Muscle layer of duodenum (tissue), 2 donors: ENCODE data around the gene PRLR.
"Not testable (repeated sequence)": the region's sequence is repeated elsewhere in the genome, so short reads cannot be mapped to it uniquely, and the experiment has no call there.

Source experiments
- H3K27ac ChIP-seq: one replicate; pipeline ENCODE4 v1.7.0; 2013; ENCODE audit warnings: mild to moderate bottlenecking, low read length
- H3K27me3 ChIP-seq: one replicate; pipeline ENCODE4 v1.7.0; 2013; ENCODE audit warnings: low read depth, mild to moderate bottlenecking, control low read depth, low read length
- H3K36me3 ChIP-seq, 2 donors: one replicate each; pipeline ENCODE4 v1.7.0; 2013; ENCODE audit warnings: low read length in 2 of 2, control low read depth in 1 of 2, mild to moderate bottlenecking in 1 of 2; ENCODE audit not compliant: insufficient read depth in 2 of 2, control insufficient read depth in 1 of 2
- H3K4me1 ChIP-seq, 2 donors: one replicate each; pipeline ENCODE4 v1.7.0; 2013; ENCODE audit warnings: low read length in 2 of 2, mild to moderate bottlenecking in 2 of 2, control low read depth in 1 of 2, moderate library complexity in 1 of 2; ENCODE audit not compliant: insufficient read depth in 2 of 2, control insufficient read depth in 1 of 2
- H3K4me3 ChIP-seq, 2 donors: one replicate each; pipeline ENCODE4 v1.7.0; 2013; ENCODE audit warnings: low read length in 2 of 2, low read depth in 1 of 2, mild to moderate bottlenecking in 1 of 2
- H3K9me3 ChIP-seq, 2 donors: one replicate each; pipeline ENCODE4 v1.7.0; 2013; ENCODE audit warnings: low read length in 2 of 2, control low read depth in 1 of 2, mild to moderate bottlenecking in 1 of 2; ENCODE audit not compliant: control insufficient read depth in 1 of 2
- donor health status: healthy.

PRLR gene

GRCh38 chr5:35046774-35047173, 183.5 kb downstream of the PRLR start:
- no peaks in the 10 kb centered on the region for H3K9me3 ChIP-seq
- H3K4me3 ChIP-seq, result no peak overlapping the region
- H3K27me3 ChIP-seq, result no peaks in the 10 kb centered on the region
- H3K36me3 ChIP-seq, result no peaks in the 10 kb centered on the region
- H3K4me1 ChIP-seq, result no peaks in the 10 kb centered on the region
- no peak overlapping the region for H3K27ac ChIP-seq

GRCh38 chr5:35045280-35045679, 185.0 kb downstream of the PRLR start:
- no peak overlapping the region for H3K4me3 ChIP-seq
- H3K27ac ChIP-seq, result no peak overlapping the region
- H3K4me1 ChIP-seq, result no peaks in the 10 kb centered on the region
- H3K36me3 ChIP-seq, result no peaks in the 10 kb centered on the region
- H3K27me3 ChIP-seq, result no peaks in the 10 kb centered on the region
- no peaks in the 10 kb centered on the region for H3K9me3 ChIP-seq

GRCh38 chr5:35044649-35045048, 185.6 kb downstream of the PRLR start:
- H3K9me3 ChIP-seq, result no peaks in the 10 kb centered on the region
- no peak overlapping the region for H3K4me3 ChIP-seq
- no peaks in the 10 kb centered on the region for H3K27me3 ChIP-seq
- no peak overlapping the region for H3K27ac ChIP-seq
- H3K36me3 ChIP-seq, result no peaks in the 10 kb centered on the region
- H3K4me1 ChIP-seq, result no peaks in the 10 kb centered on the region

- Histone ChIP-seq H3K27ac (no peak overlapping the region), H3K36me3 (no peaks in the 10 kb centered on the region), H3K4me3 (no peak overlapping the region), H3K4me1 (no peaks in the 10 kb centered on the region), H3K27me3 (no peaks in the 10 kb centered on the region), H3K9me3 (no peaks in the 10 kb centered on the region)
These were observed 187.5 kb downstream of the PRLR start for GRCh38 chr5:35042781-35043180.

- no peaks in the 10 kb centered on the region for H3K9me3 ChIP-seq
- H3K27ac ChIP-seq, result no peak overlapping the region
- no peaks in the 10 kb centered on the region for H3K27me3 ChIP-seq
- H3K36me3 ChIP-seq, result no peaks in the 10 kb centered on the region
- H3K4me1 ChIP-seq, result no peaks in the 10 kb centered on the region
- H3K4me3 ChIP-seq, result no peak overlapping the region
These were observed 189.0 kb downstream of the PRLR start for GRCh38 chr5:35041261-35041660.

GRCh38 chr5:35038891-35039290, 191.4 kb downstream of the PRLR start:
- H3K36me3 ChIP-seq, result no peaks in the 10 kb centered on the region
- H3K27ac ChIP-seq, result no peak overlapping the region
- H3K4me1 ChIP-seq, result no peaks in the 10 kb centered on the region
- H3K9me3 ChIP-seq, result no peaks in the 10 kb centered on the region
- H3K27me3 ChIP-seq, result no peaks in the 10 kb centered on the region
- no peak overlapping the region for H3K4me3 ChIP-seq

- Histone ChIP-seq H3K4me1 (no peaks in the 10 kb centered on the region), H3K36me3 (no peaks in the 10 kb centered on the region), H3K4me3 (no peak overlapping the region), H3K27me3 (no peaks in the 10 kb centered on the region), H3K27ac (no peak overlapping the region), H3K9me3 (no peaks in the 10 kb centered on the region)
These were observed 193.8 kb downstream of the PRLR start for GRCh38 chr5:35036536-35036935.

GRCh38 chr5:35035929-35036328, 194.4 kb downstream of the PRLR start:
- not testable (repeated sequence) for H3K9me3 ChIP-seq, H3K4me3 ChIP-seq, H3K36me3 ChIP-seq, H3K27me3 ChIP-seq, H3K4me1 ChIP-seq, H3K27ac ChIP-seq

- no peak overlapping the region for H3K4me3 ChIP-seq
- H3K27me3 ChIP-seq, result no peaks in the 10 kb centered on the region
- H3K9me3 ChIP-seq, result no peaks in the 10 kb centered on the region
- H3K36me3 ChIP-seq, result no peaks in the 10 kb centered on the region
- no peak overlapping the region for H3K27ac ChIP-seq
- H3K4me1 ChIP-seq, result no peaks in the 10 kb centered on the region
These were observed 195.0 kb downstream of the PRLR start for GRCh38 chr5:35035271-35035670.

- no peak overlapping the region for H3K27ac ChIP-seq
These were observed 197.9 kb downstream of the PRLR start for GRCh38 chr5:35032356-35032755.

GRCh38 chr5:35031276-35031675, 199.0 kb downstream of the PRLR start:
- Histone ChIP-seq H3K27ac (no peak overlapping the region), H3K4me3 (no peak overlapping the region), H3K4me1 (no peaks in the 10 kb centered on the region), H3K36me3 (no peaks in the 10 kb centered on the region), H3K9me3 (no peaks in the 10 kb centered on the region), H3K27me3 (no peaks in the 10 kb centered on the region)

More at GRCh38 chr5:35032356-35032755, 197.9 kb downstream of the PRLR start:
- Histone ChIP-seq H3K27me3 (no peaks in the 10 kb centered on the region), H3K36me3 (no peaks in the 10 kb centered on the region), H3K4me3 (no peak overlapping the region), H3K9me3 (no peaks in the 10 kb centered on the region), H3K4me1 (no peaks in the 10 kb centered on the region)

- Histone ChIP-seq H3K36me3 (no peaks in the 10 kb centered on the region), H3K4me1 (no peaks in the 10 kb centered on the region), H3K4me3 (no peak overlapping the region), H3K27me3 (no peaks in the 10 kb centered on the region), H3K9me3 (no peaks in the 10 kb centered on the region), H3K27ac (no peak overlapping the region)
These were observed 199.7 kb downstream of the PRLR start for GRCh38 chr5:35030426-35031100.
